Measurements from ENCODE around the gene LNPEP. TPM values are rescaled to one million over a fixed set of nuclear protein-coding genes. Genes with fewer than 3 reads are reported as not detected.

The LNPEP gene
- total RNA-seq, 1 experiment from 2014 or later: 35.3 TPM

DNA sequence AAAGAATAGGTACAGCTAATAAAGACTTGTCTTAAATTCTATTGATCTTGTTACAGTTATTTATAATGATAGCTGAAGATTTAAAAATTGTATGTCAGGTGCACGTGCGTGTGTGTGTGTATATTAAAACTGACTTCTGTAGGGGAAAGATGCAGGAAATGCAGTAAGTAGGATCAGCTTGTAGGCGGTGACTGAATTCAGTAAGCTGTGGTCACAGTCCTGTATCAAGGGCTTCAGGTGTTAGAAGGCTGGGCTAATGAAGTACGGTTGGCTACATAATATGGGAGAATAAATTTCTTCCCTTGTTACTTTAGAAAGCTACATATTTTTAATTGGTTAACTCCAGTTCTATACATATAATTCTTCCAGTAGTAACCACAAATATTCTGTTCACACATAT, 54.2 kb downstream of the LNPEP start:
- Histone ChIP-seq H3K36me3 (peaks cover 32% of the 10 kb centered on the region), H3K4me3 (no peak overlapping the region), H3K4me1 (no peaks in the 10 kb centered on the region), H3K27me3 (no peaks in the 10 kb centered on the region), H3K9me3 (replicated peaks) (0 out of 2 replicates have a peak, but pooled peaks cover 4% of the 10 kb centered on the region), H3K27ac (no peak overlapping the region)
- no peak for DNase-seq

DNA sequence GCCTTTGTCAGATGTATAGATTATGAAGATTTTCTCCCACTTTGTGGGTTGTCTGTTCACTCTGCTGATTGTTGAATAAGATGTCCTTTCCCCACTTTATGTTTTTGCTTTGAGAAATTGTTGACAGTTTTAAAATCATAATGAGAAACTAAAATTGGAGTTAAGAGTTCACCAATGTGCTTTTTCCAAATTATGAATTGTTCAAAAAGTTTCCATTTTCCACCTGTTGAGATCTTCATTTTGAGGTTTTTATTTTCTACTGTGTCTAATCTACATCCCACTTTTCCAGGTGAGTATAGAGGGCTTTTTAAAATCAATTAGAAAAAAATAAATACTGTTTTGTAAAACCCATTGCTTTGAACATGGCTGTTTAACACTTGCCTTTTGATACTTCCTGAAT, 55.8 kb downstream of the LNPEP start:
- H3K27me3 ChIP-seq: no peaks in the 10 kb centered on the region
- H3K4me1 ChIP-seq: no peaks in the 10 kb centered on the region
- no peak for DNase-seq
- H3K36me3 ChIP-seq: peaks cover 31% of the 10 kb centered on the region
- 0 out of 2 replicates have a peak, but pooled peaks cover 4% of the 10 kb centered on the region for H3K9me3 ChIP-seq (replicated peaks)
- no peak overlapping the region for H3K4me3 ChIP-seq
- no peak overlapping the region for H3K27ac ChIP-seq

DNA sequence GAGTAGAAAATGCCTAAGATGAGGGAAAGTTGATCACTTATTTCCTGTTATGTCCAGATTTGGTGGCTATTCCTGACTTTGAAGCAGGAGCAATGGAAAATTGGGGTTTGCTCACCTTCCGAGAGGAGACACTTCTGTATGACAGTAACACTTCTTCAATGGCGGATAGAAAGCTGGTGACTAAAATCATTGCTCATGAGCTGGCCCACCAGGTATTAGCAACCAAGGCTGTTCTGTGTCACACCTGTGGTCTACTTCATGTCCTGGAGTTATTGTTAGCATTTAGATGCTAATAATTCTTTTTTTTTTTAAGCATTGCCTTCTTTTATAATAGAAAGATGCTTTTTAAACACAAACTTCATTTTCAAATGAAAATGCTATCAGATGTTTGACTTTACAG, 57.9 kb downstream of the LNPEP start:
- no peak for DNase-seq

DNA sequence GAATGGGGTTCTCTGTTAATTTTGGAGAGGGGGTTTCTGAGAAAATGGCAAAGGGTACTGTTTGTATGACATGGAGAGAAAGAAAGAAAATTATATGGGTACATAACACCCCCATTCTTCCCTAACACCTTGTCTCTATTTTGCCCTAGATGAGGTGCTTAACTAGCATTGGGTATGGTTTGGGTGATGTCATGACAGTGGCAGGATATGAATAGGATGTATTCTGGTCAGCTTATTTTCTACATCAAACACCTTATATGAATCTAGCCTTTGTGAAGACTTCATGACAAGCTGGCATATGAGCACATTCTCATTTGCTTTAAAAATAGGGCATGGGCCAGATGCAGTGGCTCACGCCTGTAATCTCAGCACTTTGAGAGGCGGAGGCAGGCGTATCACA, 58.6 kb downstream of the LNPEP start:
- 0 out of 2 replicates have a peak, but pooled peaks cover 4% of the 10 kb centered on the region for H3K9me3 ChIP-seq (replicated peaks)
- peaks cover 25% of the 10 kb centered on the region for H3K36me3 ChIP-seq
- no peaks in the 10 kb centered on the region for H3K4me1 ChIP-seq

More for the DNA sequence above, 57.9 kb downstream of the LNPEP start:
- H3K27ac ChIP-seq: no peak overlapping the region
- peaks cover 25% of the 10 kb centered on the region for H3K36me3 ChIP-seq
- 0 out of 2 replicates have a peak, but pooled peaks cover 4% of the 10 kb centered on the region for H3K9me3 ChIP-seq (replicated peaks)
- no peaks in the 10 kb centered on the region for H3K4me1 ChIP-seq
- H3K4me3 ChIP-seq: no peak overlapping the region
- H3K27me3 ChIP-seq: no peaks in the 10 kb centered on the region

DNA sequence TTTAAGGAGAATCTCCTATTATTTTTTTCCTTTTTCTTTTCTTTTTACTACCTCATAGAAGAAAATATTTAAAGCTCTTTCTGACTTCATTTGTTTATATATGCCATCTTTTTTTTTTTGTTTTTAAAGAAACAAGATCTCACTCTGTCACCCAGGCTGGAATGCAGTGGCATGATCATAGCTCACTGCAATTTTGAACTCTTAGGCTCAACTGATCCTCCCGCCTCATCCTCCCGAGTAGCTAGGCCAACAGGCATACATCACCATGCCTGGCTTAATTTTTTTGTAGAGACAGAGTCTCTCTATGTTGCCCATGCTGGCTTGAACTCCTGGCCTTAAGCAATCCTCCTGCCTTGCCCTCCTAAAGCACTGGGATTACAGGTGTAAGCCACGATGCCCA, 59.5 kb downstream of the LNPEP start:
- no peak for DNase-seq
- Histone ChIP-seq H3K4me3 (no peak overlapping the region), H3K36me3 (peaks cover 20% of the 10 kb centered on the region), H3K27me3 (no peaks in the 10 kb centered on the region), H3K9me3 (replicated peaks) (0 out of 2 replicates have a peak, but pooled peaks cover 4% of the 10 kb centered on the region), H3K27ac (no peak overlapping the region), H3K4me1 (no peaks in the 10 kb centered on the region)

More for the DNA sequence above, 58.6 kb downstream of the LNPEP start:
- no peak overlapping the region for H3K4me3 ChIP-seq
- H3K27ac ChIP-seq: no peak overlapping the region
- H3K27me3 ChIP-seq: no peaks in the 10 kb centered on the region
- no peak for DNase-seq

DNA sequence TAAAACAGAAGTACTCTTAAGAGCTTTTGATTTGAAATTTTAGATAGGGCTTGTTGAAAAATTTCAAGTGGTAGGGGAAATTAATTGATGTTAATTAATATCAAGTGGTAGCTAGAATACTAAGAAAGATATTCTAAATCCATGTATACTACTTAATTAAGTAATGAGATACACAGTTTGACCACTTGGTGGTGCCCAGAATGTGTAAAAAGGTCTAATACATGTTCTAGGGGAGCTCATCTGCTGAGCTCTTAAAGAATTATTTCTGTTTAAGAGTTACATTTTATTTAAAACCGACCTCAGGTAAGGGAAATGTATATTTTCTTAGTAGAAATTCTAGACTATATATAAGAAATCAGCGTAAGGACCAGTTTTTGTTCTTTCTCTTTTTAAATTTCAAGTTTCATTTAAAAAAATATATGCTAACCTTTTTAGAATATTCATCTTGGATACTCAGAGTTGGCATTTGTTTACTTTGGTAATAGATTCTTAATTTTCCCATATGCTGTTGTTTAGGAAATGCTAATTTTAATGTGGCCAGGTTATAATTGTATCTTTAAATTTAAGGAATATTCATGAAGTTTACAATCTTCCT, 61.5 kb downstream of the LNPEP start:
- H3K27me3 ChIP-seq: no peaks in the 10 kb centered on the region
- H3K9me3 ChIP-seq (replicated peaks): no peaks in the 10 kb centered on the region
- no peak overlapping the region for H3K4me3 ChIP-seq
- DNase-seq: peak; percentile 32 to 63
- peaks cover 12% of the 10 kb centered on the region for H3K36me3 ChIP-seq
- H3K4me1 ChIP-seq: no peaks in the 10 kb centered on the region
- H3K27ac ChIP-seq: no peak overlapping the region

DNA sequence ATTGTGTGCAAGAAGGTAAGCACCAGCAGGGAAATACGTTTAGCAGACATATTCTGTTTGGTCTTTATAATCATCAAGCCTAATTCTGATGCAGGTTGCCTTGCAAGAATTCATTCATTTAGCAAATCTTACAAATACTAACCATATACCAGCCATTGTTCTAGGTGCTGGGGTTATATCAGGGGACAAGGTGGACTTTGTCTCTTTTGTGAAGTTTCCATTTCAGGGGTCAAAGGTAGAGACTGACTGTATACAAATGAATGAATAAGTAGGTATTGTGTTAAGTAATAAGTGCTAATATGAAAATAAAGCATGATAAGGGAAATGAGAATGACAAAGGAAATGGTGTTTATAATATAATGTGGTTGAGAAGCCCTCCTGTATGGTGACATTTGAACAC, 64.0 kb downstream of the LNPEP start:
- Histone ChIP-seq H3K9me3 (replicated peaks) (no peaks in the 10 kb centered on the region), H3K36me3 (peaks cover 10% of the 10 kb centered on the region; the same call in 1 of the 2 replicates), H3K27me3 (no peaks in the 10 kb centered on the region), H3K27ac (no peak overlapping the region), H3K4me1 (peaks cover 4% of the 10 kb centered on the region; the same call in 1 of the 2 replicates), H3K4me3 (no peak overlapping the region)
- DNase-seq: no peak

DNA sequence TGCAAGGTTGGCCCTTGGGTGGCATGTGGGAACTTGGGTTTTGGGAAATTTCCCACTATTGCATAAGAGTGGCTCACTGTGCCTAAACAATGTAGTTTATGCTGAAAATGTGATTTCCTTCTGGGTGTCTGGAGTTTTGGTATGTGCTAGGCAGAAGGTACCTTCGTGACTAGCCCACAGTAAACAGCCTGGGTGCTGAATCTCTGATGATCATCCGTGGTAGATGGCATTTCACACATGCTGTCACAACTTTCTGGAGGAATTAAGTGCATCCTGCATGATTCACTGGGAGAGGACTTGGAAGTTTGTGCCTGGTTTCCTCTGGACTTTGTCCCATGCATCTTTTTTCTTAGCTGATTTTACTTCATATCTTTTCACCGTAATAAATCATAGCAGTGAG, 64.5 kb downstream of the LNPEP start:
- Histone ChIP-seq H3K27ac (no peak overlapping the region), H3K4me1 (peaks cover 5% of the 10 kb centered on the region; the same call in 1 of the 2 replicates), H3K36me3 (peaks cover 10% of the 10 kb centered on the region; the same call in 1 of the 2 replicates), H3K27me3 (no peaks in the 10 kb centered on the region), H3K9me3 (replicated peaks) (no peaks in the 10 kb centered on the region), H3K4me3 (no peak overlapping the region)
- DNase-seq: no peak

DNA sequence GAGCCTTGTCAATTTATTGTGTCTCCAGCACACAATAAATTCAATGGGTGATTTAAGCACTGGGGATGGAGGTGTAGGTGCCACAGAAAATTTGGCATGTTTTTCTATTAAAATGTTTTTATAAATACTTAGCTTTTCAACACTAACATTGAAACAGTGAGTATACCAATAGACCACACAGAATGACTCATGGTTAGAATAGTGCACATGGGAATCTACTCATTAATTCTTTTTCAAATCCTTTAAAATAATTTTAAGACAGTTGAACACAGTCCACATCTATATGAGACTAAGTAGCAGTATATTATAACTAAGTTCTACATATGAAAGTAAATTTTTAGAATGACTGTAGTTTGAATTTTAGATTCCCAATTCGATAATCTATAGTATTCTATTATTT, 67.1 kb downstream of the LNPEP start:
- no peaks in the 10 kb centered on the region for H3K9me3 ChIP-seq (replicated peaks)
- H3K36me3 ChIP-seq: peaks cover 23% of the 10 kb centered on the region
- no peak overlapping the region for H3K27ac ChIP-seq
- H3K27me3 ChIP-seq: no peaks in the 10 kb centered on the region
- peaks cover 5% of the 10 kb centered on the region; the same call in 1 of the 2 replicates for H3K4me1 ChIP-seq
- no peak overlapping the region for H3K4me3 ChIP-seq
- no peak for DNase-seq

DNA sequence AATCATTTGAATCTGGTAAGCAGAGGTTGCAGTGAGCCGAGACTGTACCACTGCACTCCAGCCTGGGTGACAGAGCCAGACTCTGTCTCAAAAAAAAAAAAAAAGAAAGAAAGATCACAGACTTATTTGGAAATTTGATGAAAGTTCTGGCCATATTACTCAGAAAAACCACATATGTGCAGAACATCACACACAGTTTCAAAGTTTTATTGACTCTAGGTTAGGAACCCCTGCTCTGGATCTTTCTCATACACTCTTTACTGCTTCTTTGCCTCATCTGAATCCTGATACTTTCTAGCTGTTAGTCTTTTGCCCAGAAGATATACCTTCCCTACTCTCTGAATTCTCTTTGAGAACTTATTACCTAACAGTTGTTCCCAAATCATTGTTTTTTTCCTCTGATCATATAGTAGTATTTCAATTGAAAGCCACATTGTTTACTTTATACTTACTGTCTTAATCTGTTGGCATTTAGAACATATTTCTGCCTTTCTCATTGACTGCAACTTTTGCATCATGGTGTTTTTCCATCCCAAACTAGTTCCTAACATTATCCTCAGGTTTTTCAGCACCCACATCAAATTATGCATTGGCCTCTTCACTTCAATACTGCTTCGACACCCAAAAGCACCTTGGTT, 68.7 kb downstream of the LNPEP start:
- no peaks in the 10 kb centered on the region for H3K27me3 ChIP-seq
- peaks cover 5% of the 10 kb centered on the region; the same call in 1 of the 2 replicates for H3K4me1 ChIP-seq
- H3K27ac ChIP-seq: no peak overlapping the region
- no peak for DNase-seq
- no peak overlapping the region for H3K4me3 ChIP-seq
- H3K36me3 ChIP-seq: peaks cover 27% of the 10 kb centered on the region
- H3K9me3 ChIP-seq (replicated peaks): no peaks in the 10 kb centered on the region

DNA sequence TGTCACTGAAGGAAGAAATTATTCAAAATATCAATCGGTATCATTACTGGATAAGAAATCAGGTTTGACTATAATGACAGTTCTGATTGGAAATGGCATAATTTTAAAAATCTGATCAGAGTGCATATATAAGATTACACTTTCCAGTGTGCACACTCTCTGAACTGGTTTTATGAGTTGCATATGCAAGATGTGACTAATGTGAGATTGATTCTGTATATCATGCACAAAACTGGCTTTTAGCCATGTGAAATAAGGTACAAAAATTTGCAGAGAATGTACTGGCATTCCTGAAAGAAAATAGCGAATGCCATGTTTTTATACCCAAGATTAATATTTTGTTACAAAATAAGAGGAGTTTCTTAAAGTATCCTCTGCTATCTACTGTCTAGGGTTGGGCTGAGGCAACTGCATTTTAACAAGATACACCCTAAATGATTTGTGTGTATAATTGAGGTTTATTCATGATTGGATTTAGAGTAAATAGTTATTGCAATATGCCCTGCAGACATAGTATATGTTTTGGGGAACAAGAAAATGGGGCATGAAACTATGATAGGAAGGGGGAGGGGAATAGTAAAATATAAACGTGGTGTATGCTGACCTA, 70.7 kb downstream of the LNPEP start:
- H3K27ac ChIP-seq: no peak overlapping the region
- H3K27me3 ChIP-seq: no peaks in the 10 kb centered on the region
- H3K4me1 ChIP-seq: peaks cover 5% of the 10 kb centered on the region; the same call in 1 of the 2 replicates
- no peak overlapping the region for H3K4me3 ChIP-seq
- DNase-seq: no peak
- H3K36me3 ChIP-seq: peaks cover 27% of the 10 kb centered on the region
- H3K9me3 ChIP-seq (replicated peaks): no peaks in the 10 kb centered on the region

DNA sequence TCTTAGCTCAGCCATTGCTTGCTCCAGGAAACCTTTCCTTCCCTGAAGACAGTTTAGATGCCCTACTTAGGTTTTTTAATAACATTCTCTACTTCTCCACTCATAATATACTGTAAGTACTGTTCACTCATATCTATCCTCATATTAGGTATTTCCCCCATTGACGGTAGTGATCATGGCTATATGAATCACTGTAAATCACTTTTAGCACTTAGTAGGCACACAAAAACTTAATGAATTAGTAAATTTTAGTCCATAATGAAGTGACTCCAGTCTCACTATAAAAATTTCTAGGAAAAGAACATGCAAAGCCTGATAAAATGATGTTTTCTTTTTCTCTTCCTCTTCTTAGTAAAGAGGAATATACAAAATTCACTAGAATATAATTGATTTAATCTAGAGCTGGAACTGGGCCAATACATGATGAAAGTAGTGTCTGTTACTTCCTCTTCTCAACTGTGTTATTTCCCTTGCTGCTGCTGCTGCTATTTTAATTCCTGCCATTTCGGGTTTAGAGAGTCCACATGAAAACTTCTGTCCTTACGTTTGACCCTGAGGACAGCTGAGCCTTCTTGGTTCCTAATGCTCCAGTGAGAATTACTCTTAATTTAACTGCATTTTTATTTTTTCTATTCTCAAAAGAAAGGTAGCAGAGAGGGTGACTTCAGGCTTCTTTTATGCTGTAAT, 73.5 kb downstream of the LNPEP start:
- Histone ChIP-seq H3K4me3 (no peak overlapping the region), H3K4me1 (peaks cover 5% of the 10 kb centered on the region; the same call in 1 of the 2 replicates), H3K27ac (no peak overlapping the region), H3K9me3 (replicated peaks) (no peaks in the 10 kb centered on the region), H3K36me3 (peaks cover 32% of the 10 kb centered on the region), H3K27me3 (no peaks in the 10 kb centered on the region)
- peak in 1 of 2 experiments; percentile 34 for DNase-seq

DNA sequence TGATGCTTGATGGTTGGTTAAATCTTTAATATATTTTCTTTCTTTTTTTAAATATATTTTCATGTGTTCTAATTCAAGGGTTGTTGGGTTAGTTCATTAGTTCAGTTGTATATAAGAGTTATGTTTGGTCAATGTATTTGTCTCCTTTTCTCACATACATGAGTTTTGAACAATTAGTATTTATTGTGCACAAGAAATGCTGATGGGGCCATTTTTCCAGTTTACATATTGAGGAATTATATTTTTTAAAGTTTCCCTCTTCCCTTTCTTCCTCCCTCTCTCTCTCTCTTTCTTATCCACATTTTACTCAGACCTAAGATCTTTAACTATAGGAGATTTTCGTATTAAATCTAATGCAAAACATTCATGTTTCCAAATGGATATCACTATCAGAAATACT, 74.0 kb downstream of the LNPEP start:
- Histone ChIP-seq H3K27me3 (no peaks in the 10 kb centered on the region), H3K27ac (no peak overlapping the region), H3K4me1 (no peaks in the 10 kb centered on the region), H3K9me3 (replicated peaks) (no peaks in the 10 kb centered on the region), H3K36me3 (peaks cover 32% of the 10 kb centered on the region), H3K4me3 (no peak overlapping the region)
- no peak for DNase-seq

DNA sequence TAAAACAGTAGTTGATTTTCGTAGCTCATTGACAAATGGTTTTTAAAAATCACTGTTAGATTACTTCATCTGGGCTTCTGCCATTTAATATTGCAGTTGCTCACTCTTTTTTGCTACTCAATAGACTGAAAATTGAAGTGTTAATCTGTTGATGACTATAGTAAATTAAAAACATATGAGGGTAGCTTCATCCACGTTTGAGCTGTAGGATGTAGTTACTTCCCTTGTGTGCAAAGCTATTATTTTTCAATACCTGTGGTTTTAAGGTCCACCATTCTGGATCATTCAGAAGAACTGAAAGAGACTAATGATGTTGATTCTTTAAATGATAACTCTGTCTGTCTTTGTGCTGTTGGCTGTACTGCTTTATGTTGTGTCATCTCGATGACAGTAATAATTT, 74.7 kb downstream of the LNPEP start:
- H3K36me3 ChIP-seq: peaks cover 36% of the 10 kb centered on the region
- no peak for DNase-seq
- no peaks in the 10 kb centered on the region for H3K4me1 ChIP-seq
- no peaks in the 10 kb centered on the region for H3K9me3 ChIP-seq (replicated peaks)
- H3K27me3 ChIP-seq: no peaks in the 10 kb centered on the region
- H3K27ac ChIP-seq: no peak overlapping the region
- H3K4me3 ChIP-seq: no peak overlapping the region

DNA sequence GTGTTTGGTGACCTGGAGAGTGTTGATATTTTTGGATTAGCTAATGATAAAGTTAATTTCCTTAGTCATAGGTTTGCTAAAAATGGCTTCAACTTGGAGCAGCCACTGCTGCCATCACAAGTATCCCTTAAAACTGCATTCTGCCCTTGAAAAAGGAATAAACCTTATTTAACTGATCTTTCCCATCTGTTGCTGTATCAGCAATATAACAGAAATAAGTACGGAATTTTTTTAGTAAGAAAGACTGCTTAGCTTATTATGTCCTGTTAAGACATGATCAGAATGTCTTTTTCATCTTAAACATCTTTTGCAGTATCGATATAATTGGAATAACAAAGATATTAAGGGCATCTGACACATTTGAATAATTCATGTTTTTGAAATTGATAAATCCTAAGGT, 75.7 kb downstream of the LNPEP start:
- H3K36me3 ChIP-seq: peaks cover 37% of the 10 kb centered on the region
- H3K27ac ChIP-seq: no peak overlapping the region
- H3K4me1 ChIP-seq: no peaks in the 10 kb centered on the region
- no peak overlapping the region for H3K4me3 ChIP-seq
- no peaks in the 10 kb centered on the region for H3K27me3 ChIP-seq
- DNase-seq: no peak
- H3K9me3 ChIP-seq (replicated peaks): no peaks in the 10 kb centered on the region

Measured in SJCRH30 (cell line).